Astrocyte (in vitro differentiated cells and primary cell): Measurements from ENCODE around the gene TCAIM.

ENCODE experiments used
- CTCF ChIP-seq: IDR thresholded peaks from 2 replicates; pipeline ENCODE4 v1.5.1; 2011; ENCODE audit warnings: low read depth, mild to moderate bottlenecking, inconsistent platforms, low read length, moderate library complexity; ENCODE audit not compliant: insufficient read depth
- EZH2 ChIP-seq: IDR thresholded peaks from 2 replicates; pipeline ENCODE4 v1.6.1; 2012; ENCODE audit warnings: mild to moderate bottlenecking, low read length, inconsistent platforms; ENCODE audit not compliant: insufficient read depth

GRCh38 chr3:44338828-44339127 lies 212 bp downstream of the TCAIM start:
- no peak for TF ChIP-seq CTCF
- TF ChIP-seq EZH2 = no peak
